ENCODE data around the gene BANK1.

BANK1 gene

DNA sequence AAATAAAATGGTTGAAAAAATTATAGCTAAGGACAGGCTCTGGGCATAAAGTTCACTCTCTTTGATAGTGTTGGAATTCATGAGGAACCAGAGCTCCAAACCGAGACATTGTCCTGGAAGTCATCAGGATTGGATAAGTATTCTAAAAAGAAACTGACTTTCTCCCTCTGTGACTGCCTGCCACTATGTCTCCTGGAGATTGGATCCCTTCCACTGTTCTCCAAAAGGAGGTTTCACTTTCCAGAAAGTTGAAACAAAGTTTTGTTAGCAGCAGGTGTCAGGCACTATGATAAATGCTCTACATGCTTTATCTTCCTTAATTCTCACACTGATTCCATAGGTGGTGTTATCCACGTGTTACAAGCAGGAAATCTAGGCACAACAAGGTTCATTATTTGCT is 16.8 kb downstream of the BANK1 start:
- DNase-seq (ENCODE audit: low read depth, low spot score): no peak
- H3K9me3 ChIP-seq (ENCODE audit: control insufficient read depth, insufficient read depth, low read length): no peaks in the 10 kb centered on the region
- no peak overlapping the region for H3K4me3 ChIP-seq (ENCODE audit: low read length)
- no peaks in the 10 kb centered on the region for H3K36me3 ChIP-seq (ENCODE audit: control insufficient read depth, insufficient read depth, low read length)
- no peaks in the 10 kb centered on the region for H3K27me3 ChIP-seq (ENCODE audit: control insufficient read depth, insufficient read depth, low read length)
- no peaks in the 10 kb centered on the region for H3K4me1 ChIP-seq (ENCODE audit: control insufficient read depth, insufficient read depth, low read length)
- WGBS (ENCODE audit: insufficient coverage, insufficient read length): no CpG with 5 or more reads among the region's 2 CpGs
- no peak overlapping the region for H3K27ac ChIP-seq (ENCODE audit: low read length)

DNA sequence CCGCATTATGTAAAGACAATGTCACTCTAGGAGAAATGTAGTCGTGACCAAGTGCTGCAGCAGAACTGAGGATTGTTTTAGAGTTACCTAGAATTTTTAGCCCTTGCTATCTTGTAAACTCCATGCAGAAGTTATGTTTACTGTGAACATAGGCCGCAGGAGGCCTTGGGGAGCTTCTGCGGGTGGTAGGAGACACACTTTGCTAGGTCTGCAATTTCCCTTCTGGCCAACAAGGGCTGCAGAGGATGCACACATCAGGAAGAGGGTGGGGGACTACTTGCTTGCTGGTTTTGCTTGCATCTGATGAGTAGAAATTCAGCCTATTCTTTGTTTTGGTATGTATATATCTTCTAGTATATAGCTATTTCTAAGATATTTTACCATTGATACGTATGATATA is 23.1 kb downstream of the BANK1 start:
- H3K27ac ChIP-seq (ENCODE audit: low read length): no peak overlapping the region
- H3K4me3 ChIP-seq (ENCODE audit: low read length): no peak overlapping the region
- no peaks in the 10 kb centered on the region for H3K27me3 ChIP-seq (ENCODE audit: control insufficient read depth, insufficient read depth, low read length)
- H3K36me3 ChIP-seq (ENCODE audit: control insufficient read depth, insufficient read depth, low read length): no peaks in the 10 kb centered on the region
- 100% methylated on average over 1 of the region's 5 CpGs for WGBS (ENCODE audit: insufficient coverage, insufficient read length)
- no peaks in the 10 kb centered on the region for H3K9me3 ChIP-seq (ENCODE audit: control insufficient read depth, insufficient read depth, low read length)
- H3K4me1 ChIP-seq (ENCODE audit: control insufficient read depth, insufficient read depth, low read length): no peaks in the 10 kb centered on the region
- DNase-seq (ENCODE audit: low read depth, low spot score): no peak

GRCh38 chr4:101818362-101818761 is 27.8 kb downstream of the BANK1 start:
- Histone ChIP-seq H3K36me3 (ENCODE audit: control insufficient read depth, insufficient read depth, low read length) (no peaks in the 10 kb centered on the region), H3K9me3 (ENCODE audit: control insufficient read depth, insufficient read depth, low read length) (no peaks in the 10 kb centered on the region), H3K4me1 (ENCODE audit: control insufficient read depth, insufficient read depth, low read length) (no peaks in the 10 kb centered on the region), H3K27me3 (ENCODE audit: control insufficient read depth, insufficient read depth, low read length) (no peaks in the 10 kb centered on the region), H3K4me3 (ENCODE audit: low read length) (no peak overlapping the region), H3K27ac (ENCODE audit: low read length) (no peak overlapping the region)
- DNase-seq (ENCODE audit: low read depth, low spot score): no peak
- WGBS (ENCODE audit: insufficient coverage, insufficient read length): no CpG with 5 or more reads among the region's 2 CpGs

DNA sequence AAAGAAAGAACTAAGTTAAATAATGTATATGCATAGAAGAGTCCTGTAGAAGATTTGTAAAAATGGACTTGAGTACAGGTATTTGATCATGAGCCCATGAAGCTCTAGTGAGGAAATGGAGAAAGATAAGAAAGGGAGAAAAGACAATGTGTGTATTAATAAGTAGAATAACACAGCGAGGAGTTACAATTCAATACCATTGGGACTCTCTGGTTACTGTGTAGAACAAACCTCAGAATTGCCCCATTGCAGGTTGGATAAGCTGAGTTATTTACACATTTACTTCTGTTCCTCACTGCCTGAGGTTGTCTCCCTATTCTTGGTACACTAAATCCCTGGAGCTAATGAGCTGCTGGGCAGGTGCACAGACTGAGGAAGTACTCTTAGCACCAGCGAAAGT is 33.3 kb downstream of the BANK1 start:
- no CpG with 5 or more reads among the region's 2 CpGs for WGBS (ENCODE audit: insufficient coverage, insufficient read length)
- Histone ChIP-seq H3K36me3 (ENCODE audit: control insufficient read depth, insufficient read depth, low read length) (no peaks in the 10 kb centered on the region), H3K27me3 (ENCODE audit: control insufficient read depth, insufficient read depth, low read length) (no peaks in the 10 kb centered on the region), H3K4me1 (ENCODE audit: control insufficient read depth, insufficient read depth, low read length) (no peaks in the 10 kb centered on the region), H3K4me3 (ENCODE audit: low read length) (no peak overlapping the region), H3K27ac (ENCODE audit: low read length) (no peak overlapping the region), H3K9me3 (ENCODE audit: control insufficient read depth, insufficient read depth, low read length) (no peaks in the 10 kb centered on the region)
- no peak for DNase-seq (ENCODE audit: low read depth, low spot score)

DNA sequence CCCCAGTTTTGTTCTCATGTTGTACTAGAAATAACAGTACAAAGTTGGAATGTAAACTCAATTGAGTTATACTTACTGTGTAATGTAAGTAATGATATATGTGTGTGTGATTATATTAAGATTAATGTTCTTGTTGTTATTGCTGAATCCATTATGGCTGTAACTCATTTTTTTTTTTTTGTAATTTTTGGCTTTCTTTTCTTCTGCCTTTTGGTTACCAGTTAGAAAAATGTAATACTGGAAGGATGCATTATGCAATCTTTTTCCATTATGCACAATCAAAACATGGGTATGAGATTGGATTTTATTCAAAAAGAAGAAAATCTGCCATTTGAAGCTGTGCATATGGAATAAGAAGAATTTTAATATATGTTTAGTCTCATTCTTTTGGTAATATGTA is 34.0 kb downstream of the BANK1 start:
- no peaks in the 10 kb centered on the region for H3K4me1 ChIP-seq (ENCODE audit: control insufficient read depth, insufficient read depth, low read length)
- no peaks in the 10 kb centered on the region for H3K27me3 ChIP-seq (ENCODE audit: control insufficient read depth, insufficient read depth, low read length)
- no peak for DNase-seq (ENCODE audit: low read depth, low spot score)
- H3K36me3 ChIP-seq (ENCODE audit: control insufficient read depth, insufficient read depth, low read length): no peaks in the 10 kb centered on the region
- no peaks in the 10 kb centered on the region for H3K9me3 ChIP-seq (ENCODE audit: control insufficient read depth, insufficient read depth, low read length)
- no peak overlapping the region for H3K27ac ChIP-seq (ENCODE audit: low read length)
- no peak overlapping the region for H3K4me3 ChIP-seq (ENCODE audit: low read length)

DNA sequence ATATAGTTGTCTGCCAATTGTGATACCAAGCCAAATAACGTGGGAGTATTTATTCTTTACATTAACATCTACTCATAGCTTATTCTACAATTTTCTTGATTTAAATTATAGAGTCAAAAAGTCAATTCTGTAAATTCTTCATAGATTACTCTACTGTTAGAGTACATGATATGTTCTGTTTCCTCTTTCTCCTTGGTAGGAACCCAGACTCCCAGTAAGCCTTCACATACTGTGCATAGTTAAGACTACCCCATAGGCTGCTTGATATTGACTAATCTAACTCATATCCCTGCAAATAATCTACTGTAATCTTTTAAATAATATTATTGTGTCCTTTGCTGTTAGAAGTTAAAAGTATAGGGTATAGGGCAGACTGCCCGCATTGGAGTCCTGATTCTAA is 35.4 kb downstream of the BANK1 start:
- Histone ChIP-seq H3K4me3 (ENCODE audit: low read length) (no peak overlapping the region), H3K9me3 (ENCODE audit: control insufficient read depth, insufficient read depth, low read length) (no peaks in the 10 kb centered on the region), H3K27me3 (ENCODE audit: control insufficient read depth, insufficient read depth, low read length) (no peaks in the 10 kb centered on the region), H3K4me1 (ENCODE audit: control insufficient read depth, insufficient read depth, low read length) (no peaks in the 10 kb centered on the region), H3K27ac (ENCODE audit: low read length) (no peak overlapping the region), H3K36me3 (ENCODE audit: control insufficient read depth, insufficient read depth, low read length) (no peaks in the 10 kb centered on the region)
- WGBS (ENCODE audit: insufficient coverage, insufficient read length): no CpG with 5 or more reads among the region's 2 CpGs
- no peak for DNase-seq (ENCODE audit: low read depth, low spot score)

DNA sequence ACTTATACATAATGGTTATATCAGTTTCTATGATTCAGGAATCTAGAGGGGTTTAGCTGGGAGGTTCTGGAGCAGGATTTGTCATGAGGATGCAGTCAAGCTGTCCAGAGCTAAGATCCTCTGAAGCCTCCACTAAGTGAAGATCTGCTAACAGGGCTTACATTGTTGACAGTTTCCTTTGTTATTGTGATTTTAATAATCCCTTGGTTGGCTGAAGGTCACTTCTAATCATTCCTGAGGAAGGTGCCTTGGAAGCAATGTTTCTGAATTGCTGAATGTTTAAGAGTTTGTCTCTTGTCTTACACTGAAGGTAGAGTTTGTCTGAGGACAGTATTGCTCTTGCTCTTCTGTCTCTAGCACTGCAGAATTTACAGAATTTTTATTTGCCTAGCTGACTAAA is 41.3 kb downstream of the BANK1 start:
- Histone ChIP-seq H3K27ac (ENCODE audit: low read length) (no peak overlapping the region), H3K27me3 (ENCODE audit: control insufficient read depth, insufficient read depth, low read length) (no peaks in the 10 kb centered on the region), H3K4me1 (ENCODE audit: control insufficient read depth, insufficient read depth, low read length) (no peaks in the 10 kb centered on the region; the same call in none of the 2 replicates), H3K36me3 (ENCODE audit: control insufficient read depth, insufficient read depth, low read length) (no peaks in the 10 kb centered on the region), H3K4me3 (ENCODE audit: low read length) (no peak overlapping the region), H3K9me3 (ENCODE audit: control insufficient read depth, insufficient read depth, low read length) (no peaks in the 10 kb centered on the region)
- no peak for DNase-seq (ENCODE audit: low read depth, low spot score)

DNA sequence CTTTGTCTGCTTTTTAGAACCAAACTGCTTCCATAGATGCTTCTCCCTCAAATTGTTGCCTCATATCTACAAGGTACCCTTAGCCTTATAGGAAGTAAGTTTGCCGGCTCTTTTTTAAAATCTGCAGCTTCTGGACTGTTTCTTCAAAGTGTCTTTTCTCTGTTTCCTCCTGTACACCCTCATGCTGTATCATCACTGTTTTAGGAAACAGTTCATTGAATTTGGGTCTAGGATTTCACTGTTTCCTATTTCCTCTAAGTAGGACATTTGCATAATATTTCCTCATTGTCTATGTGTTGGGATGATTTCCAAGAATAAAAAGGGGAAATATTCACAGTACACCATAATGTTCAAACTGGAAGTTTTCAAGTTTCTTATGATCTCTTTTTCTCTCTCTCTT is 43.0 kb downstream of the BANK1 start:
- H3K27ac ChIP-seq (ENCODE audit: low read length): no peak overlapping the region
- no peaks in the 10 kb centered on the region; the same call in none of the 2 replicates for H3K4me1 ChIP-seq (ENCODE audit: control insufficient read depth, insufficient read depth, low read length)
- no CpG with 5 or more reads among the region's 1 CpG for WGBS (ENCODE audit: insufficient coverage, insufficient read length)
- no peak overlapping the region for H3K4me3 ChIP-seq (ENCODE audit: low read length)
- H3K36me3 ChIP-seq (ENCODE audit: control insufficient read depth, insufficient read depth, low read length): no peaks in the 10 kb centered on the region
- no peak for DNase-seq (ENCODE audit: low read depth, low spot score)
- no peaks in the 10 kb centered on the region for H3K9me3 ChIP-seq (ENCODE audit: control insufficient read depth, insufficient read depth, low read length)
- no peaks in the 10 kb centered on the region for H3K27me3 ChIP-seq (ENCODE audit: control insufficient read depth, insufficient read depth, low read length)

DNA sequence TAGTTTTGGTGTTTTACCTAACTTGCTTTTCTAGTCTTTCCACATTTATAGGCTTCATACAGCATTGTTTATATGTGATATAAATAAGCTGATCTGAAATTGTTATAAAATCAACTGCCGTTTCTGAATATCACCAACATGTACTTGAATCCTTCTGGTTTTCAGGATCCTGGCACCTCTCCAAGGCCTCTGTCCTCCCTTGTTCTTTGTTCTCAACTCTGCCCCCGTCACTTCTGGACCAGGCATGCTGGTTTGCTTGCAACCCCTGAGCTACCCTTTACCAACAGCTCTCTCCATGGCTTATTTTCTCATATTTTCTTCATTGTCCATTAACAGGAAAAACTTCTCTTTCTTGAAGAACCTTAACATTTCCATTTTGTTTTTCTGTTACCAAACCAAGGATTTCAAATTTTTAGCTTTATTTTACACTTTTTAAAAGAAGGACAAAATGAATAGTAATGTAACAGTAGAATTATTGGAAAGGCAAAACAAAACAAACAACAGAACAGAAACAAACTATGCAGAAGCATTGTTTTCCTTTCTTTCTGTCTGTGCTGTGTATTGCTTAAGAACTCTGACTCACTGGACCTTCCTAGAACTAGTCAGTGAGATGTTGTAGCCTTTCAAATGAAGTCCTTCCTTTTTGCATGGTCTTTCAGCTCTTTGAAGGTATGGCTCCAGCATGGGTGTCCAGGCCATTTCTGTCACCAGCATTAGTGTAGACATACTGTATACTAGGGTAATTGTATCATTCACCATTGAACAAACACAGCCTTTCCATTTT is 44.8 kb downstream of the BANK1 start:
- DNase-seq (ENCODE audit: low read depth, low spot score): no peak
- no peak overlapping the region for H3K27ac ChIP-seq (ENCODE audit: low read length)
- H3K36me3 ChIP-seq (ENCODE audit: control insufficient read depth, insufficient read depth, low read length): no peaks in the 10 kb centered on the region
- no peaks in the 10 kb centered on the region; the same call in none of the 2 replicates for H3K4me1 ChIP-seq (ENCODE audit: control insufficient read depth, insufficient read depth, low read length)
- no peak overlapping the region for H3K4me3 ChIP-seq (ENCODE audit: low read length)
- H3K9me3 ChIP-seq (ENCODE audit: control insufficient read depth, insufficient read depth, low read length): no peaks in the 10 kb centered on the region
- H3K27me3 ChIP-seq (ENCODE audit: control insufficient read depth, insufficient read depth, low read length): no peaks in the 10 kb centered on the region
- no CpG with 5 or more reads among the region's 2 CpGs for WGBS (ENCODE audit: insufficient coverage, insufficient read length)

DNA sequence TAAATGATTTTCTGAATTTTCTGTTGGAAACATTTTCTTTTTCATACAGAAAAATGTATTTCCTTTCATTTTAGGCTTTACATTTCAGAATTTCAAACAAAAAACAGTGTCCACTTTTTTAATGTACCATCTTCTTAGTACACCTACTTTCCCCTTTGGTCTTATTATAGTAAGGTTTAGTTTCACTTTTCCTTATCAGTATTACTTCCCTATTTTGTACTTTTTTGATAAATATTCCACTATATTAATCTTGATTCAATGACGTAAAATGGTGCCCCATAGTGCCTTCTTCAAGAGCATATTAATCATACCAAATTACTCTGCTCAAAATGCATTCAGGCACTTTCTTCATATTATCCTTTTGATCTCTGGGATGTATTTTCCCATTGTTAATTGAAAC is 52.5 kb downstream of the BANK1 start:
- Histone ChIP-seq H3K4me3 (ENCODE audit: low read length) (no peak overlapping the region), H3K4me1 (ENCODE audit: control insufficient read depth, insufficient read depth, low read length) (no peaks in the 10 kb centered on the region), H3K27ac (ENCODE audit: low read length) (no peak overlapping the region), H3K36me3 (ENCODE audit: control insufficient read depth, insufficient read depth, low read length) (no peaks in the 10 kb centered on the region), H3K9me3 (ENCODE audit: control insufficient read depth, insufficient read depth, low read length) (no peaks in the 10 kb centered on the region), H3K27me3 (ENCODE audit: control insufficient read depth, insufficient read depth, low read length) (no peaks in the 10 kb centered on the region)
- WGBS (ENCODE audit: insufficient coverage, insufficient read length): no CpG with 5 or more reads among the region's 1 CpG
- no peak for DNase-seq (ENCODE audit: low read depth, low spot score)

GRCh38 chr4:101846550-101846949 is 56.0 kb downstream of the BANK1 start:
- H3K36me3 ChIP-seq (ENCODE audit: control insufficient read depth, insufficient read depth, low read length): no peaks in the 10 kb centered on the region
- no peak overlapping the region for H3K4me3 ChIP-seq (ENCODE audit: low read length)
- no CpG with 5 or more reads among the region's 2 CpGs for WGBS (ENCODE audit: insufficient coverage, insufficient read length)
- H3K27me3 ChIP-seq (ENCODE audit: control insufficient read depth, insufficient read depth, low read length): no peaks in the 10 kb centered on the region
- no peak overlapping the region for H3K27ac ChIP-seq (ENCODE audit: low read length)
- H3K9me3 ChIP-seq (ENCODE audit: control insufficient read depth, insufficient read depth, low read length): no peaks in the 10 kb centered on the region
- no peak for DNase-seq (ENCODE audit: low read depth, low spot score)
- H3K4me1 ChIP-seq (ENCODE audit: control insufficient read depth, insufficient read depth, low read length): no peaks in the 10 kb centered on the region
